GM23338 (cell line): ENCODE results near the gene NIPAL3. TPM values are rescaled to one million over a fixed set of nuclear protein-coding genes. Genes with fewer than 3 reads are reported as not detected.

ENCODE experiments used
- ATAC-seq: fragments of 200-7000 bp; cut with Tn5 transposase; 3 replicates; pipeline ENCODE4 v1.9.1; 2020
- DNase-seq: peaks from one replicate; pipeline ENCODE4 v3.0.0-alpha.2; 2015; ENCODE audit warnings: low spot score
- H2AFZ ChIP-seq: fragments of 200-600 bp; sonication (generic); 2 replicates; pipeline ENCODE4 v1.8.0; 2016; ENCODE audit warnings: antibody characterized with exemption, mild to moderate bottlenecking, moderate library complexity
- H3F3A ChIP-seq: fragments of 200-600 bp; sonication (generic); replicated peaks from 2 replicates; pipeline ENCODE4 v1.8.0; 2017; ENCODE audit warnings: antibody characterized with exemption, mixed run types, low read depth
- H3K27ac ChIP-seq: fragments of 200-600 bp; sonication (generic); 2 replicates; pipeline ENCODE4 v1.6.1; 2016; ENCODE audit warnings: low read depth
- H3K27me3 ChIP-seq: fragments of 200-600 bp; sonication (generic); 2 replicates; pipeline ENCODE4 v1.8.0; 2016; ENCODE audit warnings: mild to moderate bottlenecking, mixed run types, moderate library complexity; ENCODE audit not compliant: insufficient read depth
- H3K36me3 ChIP-seq: fragments of 200-600 bp; sonication (generic); 2 replicates; pipeline ENCODE4 v1.8.0; 2016; ENCODE audit warnings: mild to moderate bottlenecking; ENCODE audit not compliant: insufficient read depth
- H3K4me1 ChIP-seq: fragments of 200-600 bp; sonication (generic); 2 replicates; pipeline ENCODE4 v1.8.0; 2016; ENCODE audit warnings: mild to moderate bottlenecking, moderate library complexity; ENCODE audit not compliant: insufficient read depth
- H3K4me2 ChIP-seq: fragments of 200-600 bp; sonication (generic); 2 replicates; pipeline ENCODE4 v1.7.1; 2017; ENCODE audit warnings: mixed run types
- H3K4me3 ChIP-seq: fragments of 200-600 bp; sonication (generic); 2 replicates; pipeline ENCODE4 v1.6.1; 2016; ENCODE audit warnings: mixed run types
- H3K79me2 ChIP-seq: fragments of 200-600 bp; sonication (generic); replicated peaks from 2 replicates; pipeline ENCODE4 v1.8.0; 2017; ENCODE audit warnings: mild to moderate bottlenecking; ENCODE audit not compliant: insufficient read depth
- H3K9me2 ChIP-seq: fragments of 200-600 bp; sonication (generic); 2 replicates; pipeline ENCODE4 v1.8.0; 2017; ENCODE audit not compliant: insufficient read depth
- H4K20me1 ChIP-seq: fragments of 200-600 bp; sonication (generic); replicated peaks from 2 replicates; pipeline ENCODE4 v1.8.0; 2017; ENCODE audit warnings: mild to moderate bottlenecking; ENCODE audit not compliant: insufficient read depth
- H3K27ac Mint-ChIP-seq: 2 replicates; pipeline ENCODE4 v1.8.0; 2020; ENCODE audit warnings: inconsistent platforms, mild to moderate bottlenecking, moderate library complexity, mixed read lengths
- H3K27me3 Mint-ChIP-seq: 3 replicates; pipeline ENCODE4 v1.8.0; 2022; ENCODE audit warnings: low read depth, mild to moderate bottlenecking, moderate library complexity, mixed read lengths, inconsistent platforms; ENCODE audit not compliant: insufficient read depth, poor library complexity
- H3K36me3 Mint-ChIP-seq: 3 replicates; pipeline ENCODE4 v1.8.0; 2021; ENCODE audit warnings: low read depth, mild to moderate bottlenecking, inconsistent platforms, moderate library complexity, mixed read lengths
- H3K4me1 Mint-ChIP-seq: 3 replicates; pipeline ENCODE4 v1.8.0; 2020; ENCODE audit warnings: mild to moderate bottlenecking, inconsistent platforms, mixed read lengths
- H3K4me3 Mint-ChIP-seq: 3 replicates; pipeline ENCODE4 v1.8.0; 2021; ENCODE audit warnings: moderate library complexity, mild to moderate bottlenecking, inconsistent platforms, mixed read lengths
- H3K9me3 Mint-ChIP-seq: 3 replicates; pipeline ENCODE4 v1.8.0; 2020; ENCODE audit warnings: moderate library complexity, mild to moderate bottlenecking, inconsistent platforms, mixed read lengths
- CTCF ChIP-seq, 2 experiments: fragments of 200-600 bp in 1 of 2; sonication (generic) in 1 of 2; conservative IDR thresholded peaks; 2 replicates each; pipeline versions ENCODE4 v1.5.1 to v1.6.1; 2016 to 2017; ENCODE audit warnings: antibody characterized with exemption in 2 of 2, low read depth in 2 of 2, mild to moderate bottlenecking in 2 of 2, moderate library complexity in 1 of 2
- NANOG ChIP-seq: IDR thresholded peaks from 2 replicates; pipeline ENCODE4 v1.6.1; 2016; ENCODE audit warnings: antibody characterized with exemption, borderline replicate concordance
- REST ChIP-seq: IDR thresholded peaks from one replicate; pipeline ENCODE4 v1.6.1; 2018; ENCODE audit warnings: antibody characterized with exemption; ENCODE audit not compliant: unreplicated experiment
- STAT1 ChIP-seq: IDR thresholded peaks from one replicate; pipeline ENCODE4 v1.6.1; 2016; ENCODE audit warnings: antibody characterized with exemption; ENCODE audit not compliant: unreplicated experiment
- ZNF462 ChIP-seq: fragments of 250-450 bp; sonication (Bioruptor Pico); IDR thresholded peaks from 2 replicates; pipeline ENCODE4 v1.5.0; 2020; ENCODE audit warnings: mild to moderate bottlenecking, moderate library complexity
- polyA plus RNA-seq: library from polyadenylated mRNA; unstranded; fragments of >200 nt; fragmentation: Nextera tagmentation; extraction: Ambion mirVana; gene quantifications from 2 replicates; pipeline ENCODE4 v1.2.1, GENCODE V29; 2016
- total RNA-seq: library from RNA; depleted of rRNA; stranded (reverse); fragments of >200 nt; shearing (Covaris generic); gene quantifications from 2 replicates; pipeline ENCODE4 v1.2.3, GENCODE V29; 2014

The NIPAL3 gene
- total and polyA plus RNA-seq, 2 experiments from 2014 or later, result 5.5 to 9.6 TPM

DNA sequence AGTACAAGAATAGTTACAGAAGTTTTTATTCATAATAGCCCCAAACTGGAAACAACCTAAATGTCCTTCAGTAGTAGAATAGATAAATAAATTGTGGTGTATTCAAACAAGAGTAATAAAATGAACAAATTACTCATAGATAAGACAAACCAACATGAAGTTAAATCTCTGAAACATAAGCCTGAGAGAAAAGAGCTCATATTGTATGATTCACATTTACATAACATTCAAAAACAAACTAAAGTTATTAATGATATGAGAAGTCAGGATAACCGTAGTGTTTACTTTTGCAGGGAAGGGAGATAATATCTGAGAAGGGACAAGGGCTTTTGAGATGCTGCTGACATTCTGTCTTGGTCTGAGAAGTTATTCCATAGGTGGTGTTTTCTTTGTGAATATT lies 15.5 kb upstream of the NIPAL3 start (continued):
- TF ChIP-seq REST, result no peak
- TF ChIP-seq CTCF (conservative IDR thresholded peaks at IDR 0.05; ENCODE audit: low read depth in 2 of 2), result no peak
- TF ChIP-seq NANOG, result no peak

DNA sequence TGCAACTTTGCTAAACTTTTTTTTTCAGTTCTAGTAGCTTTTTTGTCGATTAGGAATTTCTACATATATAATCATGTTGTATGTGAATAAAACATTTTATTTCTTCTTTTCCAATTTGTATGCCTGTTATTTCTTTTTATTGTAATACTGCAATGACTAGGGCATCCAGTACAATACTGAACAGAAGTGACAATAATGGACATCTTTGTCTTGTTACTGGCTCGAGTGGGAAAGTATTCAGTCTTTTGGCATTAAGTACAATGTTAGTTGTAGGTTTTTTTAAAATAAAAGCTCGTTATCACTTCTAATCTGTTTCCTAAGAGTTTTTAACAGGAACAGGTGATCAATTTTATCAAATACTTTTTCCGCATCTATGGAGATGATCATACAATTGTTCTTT lies 11.8 kb upstream of the NIPAL3 start:
- no peaks in the 10 kb centered on the region for H3K36me3 ChIP-seq
- H3K4me3 ChIP-seq, result no peak overlapping the region
- no peaks in the 10 kb centered on the region for H3K27me3 ChIP-seq
- no peak overlapping the region for H3K27ac Mint-ChIP-seq
- no peak overlapping the region for H3K27ac ChIP-seq
- H3K27me3 Mint-ChIP-seq, result no peaks in the 10 kb centered on the region
- no peaks in the 10 kb centered on the region for H3K79me2 ChIP-seq
- H2AFZ ChIP-seq, result no peak overlapping the region
- no peak for DNase-seq
- H3K36me3 Mint-ChIP-seq, result no peaks in the 10 kb centered on the region
- no peaks in the 10 kb centered on the region for H3K9me3 Mint-ChIP-seq
- no peak overlapping the region for H3K4me3 Mint-ChIP-seq
- H3K4me2 ChIP-seq, result no peak overlapping the region
- H3K9me2 ChIP-seq, result no peaks in the 10 kb centered on the region
- no peak for ATAC-seq
- TF ChIP-seq STAT1 (no peak), ZNF462 (CRISPR knock-in tag) (no peak), REST (no peak)
- no peaks in the 10 kb centered on the region for H3K4me1 ChIP-seq
- peaks cover 6% of the 10 kb centered on the region; the same call in 1 of the 2 replicates for H4K20me1 ChIP-seq
- H3K4me1 Mint-ChIP-seq, result no peaks in the 10 kb centered on the region
- H3F3A ChIP-seq, result no peaks in the 10 kb centered on the region
